SK-N-SH (cell line): ENCODE data around the gene OSBPL8.

Experiments used
- EP300 ChIP-seq, 2 experiments: IDR thresholded peaks; 2 replicates each; pipeline versions ENCODE4 v1.4.0 to v1.6.1; 2012; ENCODE audit warnings: borderline replicate concordance in 1 of 2, low read depth in 1 of 2, low read length in 1 of 2
- REST ChIP-seq: IDR thresholded peaks from 2 replicates; pipeline ENCODE4 v1.6.1; 2012; ENCODE audit warnings: mild to moderate bottlenecking, low read depth, low read length, moderate library complexity

- no peak for TF ChIP-seq EP300 (IDR thresholded peaks at IDR 0.05; ENCODE audit: borderline replicate concordance in 1 of 2, low read depth in 1 of 2, low read length in 1 of 2)
- TF ChIP-seq REST: no peak
Observed at GRCh38 chr12:76480796-76481195, 78.8 kb downstream of the OSBPL8 start.
